IMR-90 (cell line): ENCODE results near the gene CEACAM6. TPM values are rescaled to one million over a fixed set of nuclear protein-coding genes. Genes with fewer than 3 reads are reported as not detected.

Experiments
- ATAC-seq: fragments of 200-7000 bp; cut with Tn5 transposase; 2 replicates; pipeline ENCODE4 v1.9.1; 2020; ENCODE audit warnings: low read depth, mild to moderate bottlenecking, moderate library complexity
- BruUV-seq: library from RNA; stranded (reverse); fragments of 400-500 nt; replicated peaks from 2 replicates; lab custom pipeline; 2021; lab: Mats Ljungman, UMichigan
- CTCF ChIA-PET: fragments of 300-600 bp; formaldehyde crosslinking; extraction: SDS; loops from one replicate; lab custom pipeline; 2021; ENCODE audit warnings: antibody characterized with exemption; lab: Yijun Ruan, JAX
- POLR2A ChIA-PET: fragments of 300-600 bp; sonication (Branson Sonifier 250); formaldehyde crosslinking; loops from one replicate; lab custom pipeline; 2022; ENCODE audit warnings: antibody characterized with exemption; ENCODE audit not compliant: unreplicated experiment; lab: Charles Lee
- DNase-seq: peaks from one replicate; pipeline ENCODE4 v3.0.0; 2013
- H2AFZ ChIP-seq: replicated peaks from 2 replicates; pipeline ENCODE3; 2013; ENCODE audit warnings: low read length, mild to moderate bottlenecking; ENCODE audit not compliant: poor library complexity
- H2AK5ac ChIP-seq: 2 replicates; pipeline ENCODE4 v1.6.1; 2013; ENCODE audit warnings: low read depth, low read length, inconsistent platforms
- H2AK9ac ChIP-seq: replicated peaks from 2 replicates; pipeline ENCODE3; 2013; ENCODE audit warnings: mild to moderate bottlenecking, low read depth, low read length, moderate library complexity; ENCODE audit not compliant: poor library complexity
- H2BK120ac ChIP-seq: 2 replicates; pipeline ENCODE4 v1.6.1; 2013; ENCODE audit warnings: low read depth, low read length, inconsistent platforms
- H2BK15ac ChIP-seq: 3 replicates; pipeline ENCODE4 v1.6.1; 2013; ENCODE audit warnings: low read depth, low read length, inconsistent platforms
- H2BK20ac ChIP-seq: 2 replicates; pipeline ENCODE4 v1.6.1; 2013; ENCODE audit warnings: low read depth, mild to moderate bottlenecking, inconsistent platforms, low read length, moderate library complexity
- H2BK5ac ChIP-seq: 2 replicates; pipeline ENCODE4 v1.6.1; 2013; ENCODE audit warnings: mild to moderate bottlenecking, low read depth, low read length, inconsistent platforms; ENCODE audit not compliant: poor library complexity, severe bottlenecking
- H3K14ac ChIP-seq: replicated peaks from 2 replicates; pipeline ENCODE4 v1.6.1; 2013; ENCODE audit warnings: low read depth, low read length, inconsistent platforms
- H3K18ac ChIP-seq: 2 replicates; pipeline ENCODE4 v1.6.1; 2013; ENCODE audit warnings: low read depth, low read length, control low read depth
- H3K23ac ChIP-seq: 2 replicates; pipeline ENCODE4 v1.6.1; 2013; ENCODE audit warnings: low read depth, low read length, inconsistent platforms
- H3K27ac ChIP-seq: 2 replicates; pipeline ENCODE4 v1.5.1; 2013; ENCODE audit warnings: mild to moderate bottlenecking, control low read depth, low read length; ENCODE audit not compliant: insufficient read depth
- H3K27me3 ChIP-seq: 2 replicates; pipeline ENCODE4 v1.6.1; 2013; ENCODE audit warnings: low read length; ENCODE audit not compliant: control insufficient read depth, insufficient read depth
- H3K36me3 ChIP-seq: 2 replicates; pipeline ENCODE4 v1.6.1; 2013; ENCODE audit warnings: low read length, mixed read lengths; ENCODE audit not compliant: control insufficient read depth, insufficient read depth
- H3K4ac ChIP-seq: 2 replicates; pipeline ENCODE4 v1.6.1; 2013; ENCODE audit warnings: low read depth, low read length, inconsistent platforms
- H3K4me1 ChIP-seq: 2 replicates; pipeline ENCODE4 v1.6.1; 2013; ENCODE audit warnings: low read length, mixed read lengths; ENCODE audit not compliant: control insufficient read depth, insufficient read depth
- H3K4me2 ChIP-seq: 2 replicates; pipeline ENCODE4 v1.6.1; 2013; ENCODE audit warnings: low read depth, mild to moderate bottlenecking, control low read depth, low read length, moderate library complexity
- H3K4me3 ChIP-seq: 2 replicates; pipeline ENCODE4 v1.5.1; 2013; ENCODE audit warnings: low read depth, mild to moderate bottlenecking, control low read depth, low read length, moderate library complexity; ENCODE audit not compliant: insufficient read depth
- H3K56ac ChIP-seq: 2 replicates; pipeline ENCODE4 v1.6.1; 2013; ENCODE audit warnings: low read length, inconsistent platforms; ENCODE audit not compliant: insufficient read depth; ENCODE audit errors: extremely low read depth
- H3K79me1 ChIP-seq, 2 experiments: 2 replicates each; pipeline ENCODE4 v1.6.1; 2013; ENCODE audit warnings: low read length in 2 of 2, inconsistent platforms in 1 of 2, low read depth in 1 of 2
- H3K9ac ChIP-seq: 2 replicates; pipeline ENCODE4 v1.6.1; 2013; ENCODE audit warnings: low read depth, low read length, control low read depth
- H3K9me1 ChIP-seq: 2 replicates; pipeline ENCODE4 v1.6.1; 2013; ENCODE audit warnings: low read length, inconsistent platforms; ENCODE audit not compliant: insufficient read depth
- H3K9me3 ChIP-seq: 2 replicates; pipeline ENCODE4 v1.6.1; 2013; ENCODE audit warnings: low read length; ENCODE audit not compliant: control insufficient read depth, insufficient read depth
- H4K20me1 ChIP-seq: 2 replicates; pipeline ENCODE4 v1.6.1; 2013; ENCODE audit warnings: low read length, inconsistent platforms; ENCODE audit not compliant: insufficient read depth
- H4K5ac ChIP-seq: 2 replicates; pipeline ENCODE4 v1.6.1; 2013; ENCODE audit warnings: mild to moderate bottlenecking, low read depth, low read length, control low read depth
- H4K8ac ChIP-seq, 2 experiments: 2 replicates each; pipeline ENCODE4 v1.6.1; 2013; ENCODE audit warnings: low read depth in 2 of 2, low read length in 2 of 2, control low read depth in 1 of 2, inconsistent platforms in 1 of 2
- H4K91ac ChIP-seq: 2 replicates; pipeline ENCODE4 v1.6.1; 2013; ENCODE audit warnings: low read depth, low read length, inconsistent platforms; ENCODE audit not compliant: insufficient read depth
- BHLHE40 ChIP-seq: fragments of 150-350 bp; IDR thresholded peaks from 2 replicates; pipeline ENCODE4 v1.6.1; 2016; ENCODE audit warnings: mild to moderate bottlenecking, low read depth, low read length
- CEBPB ChIP-seq: IDR thresholded peaks from 2 replicates; pipeline ENCODE4 v1.6.1; 2012; ENCODE audit warnings: low read depth, low read length, improper control_type of control experiment
- CHD1 ChIP-seq: IDR thresholded peaks from 2 replicates; pipeline ENCODE4 v1.6.1; 2012; ENCODE audit warnings: low read depth, low read length, improper control_type of control experiment
- FOS ChIP-seq: fragments of 150-350 bp; IDR thresholded peaks from 2 replicates; pipeline ENCODE4 v1.6.1; 2016; ENCODE audit warnings: low read depth, low read length
- MAFK ChIP-seq: IDR thresholded peaks from 2 replicates; pipeline ENCODE4 v1.6.1; 2012; ENCODE audit warnings: low read depth, low read length, improper control_type of control experiment
- MAZ ChIP-seq: IDR thresholded peaks from 2 replicates; pipeline ENCODE4 v1.6.1; 2012; ENCODE audit warnings: low read depth, mild to moderate bottlenecking, low read length, improper control_type of control experiment, moderate library complexity, borderline replicate concordance
- MXI1 ChIP-seq: IDR thresholded peaks from 2 replicates; pipeline ENCODE4 v1.6.1; 2012; ENCODE audit warnings: low read depth, mild to moderate bottlenecking, low read length, moderate library complexity, borderline replicate concordance
- NFE2L2 ChIP-seq: fragments of 150-350 bp; IDR thresholded peaks from 2 replicates; pipeline ENCODE4 v1.6.1; 2016; ENCODE audit warnings: low read depth, mild to moderate bottlenecking, low read length
- POLR2A ChIP-seq: IDR thresholded peaks from 2 replicates; pipeline ENCODE4 v1.6.1; 2012; ENCODE audit warnings: mild to moderate bottlenecking, low read depth, low read length
- RAD21 ChIP-seq: IDR thresholded peaks from 2 replicates; pipeline ENCODE4 v1.6.1; 2012; ENCODE audit warnings: low read length, improper control_type of control experiment
- RCOR1 ChIP-seq: IDR thresholded peaks from 2 replicates; pipeline ENCODE4 v1.6.1; 2012; ENCODE audit warnings: mild to moderate bottlenecking, low read length, improper control_type of control experiment; ENCODE audit not compliant: insufficient replicate concordance
- RFX5 ChIP-seq: IDR thresholded peaks from 2 replicates; pipeline ENCODE4 v1.8.0; 2012; ENCODE audit warnings: low read depth, mild to moderate bottlenecking, low read length, moderate library complexity
- SMC3 ChIP-seq: fragments of 150-350 bp; IDR thresholded peaks from 2 replicates; pipeline ENCODE4 v1.6.1; 2016; ENCODE audit warnings: low read depth, mild to moderate bottlenecking, antibody characterized with exemption, low read length, moderate library complexity
- WGBS, 2 experiments: methylation state at CpG; one replicate each; pipeline versions ENCODE4 v1.1.5 to v1.1.7; 2013; ENCODE audit warnings: missing lambda C conversion rate in 2 of 2; ENCODE audit not compliant: insufficient read length in 1 of 2; ENCODE audit errors: extremely low coverage in 2 of 2; 5-methylcytosine and 5-hydroxymethylcytosine counted together
- dilution Hi-C: fragments of 300-500 bp; cut with HindIII; formaldehyde crosslinking; loops from one replicate; pipeline ENCODE4 v1.14.3; 2018; ENCODE audit warnings: low sequenced_read_pairs; ENCODE audit not compliant: unreplicated experiment
- in situ Hi-C: fragments of 300-500 bp; cut with MboI; formaldehyde crosslinking; loops from 3 replicates; pipeline ENCODE4 v1.14.3; 2019; ENCODE audit warnings: low sequenced_read_pairs, inconsistent platforms, mixed read lengths
- intact Hi-C: fragments of 100-400 bp; cut with micrococcal nuclease; formaldehyde crosslinking; loops from 2 replicates; pipeline ENCODE4 v1.10.0; 2022
- polyA plus RNA-seq, 3 experiments: library from polyadenylated mRNA; depleted of rRNA; stranded (reverse); fragments of >200 nt; gene quantifications; 2 replicates each; pipeline ENCODE4 v1.2.3, GENCODE V29; 2012; ENCODE audit warnings: low replicate concordance in 1 of 3
- total RNA-seq: library from RNA; depleted of rRNA; stranded (reverse); fragments of >200 nt; gene quantifications from 2 replicates; pipeline ENCODE4 v1.2.3, GENCODE V29; 2012
- TF ChIP-seq, protein P1 (sequence below): fragments of 150-350 bp; IDR thresholded peaks from 2 replicates; pipeline ENCODE4 v1.6.1; 2016; ENCODE audit warnings: low read depth, mild to moderate bottlenecking, low read length, moderate library complexity, borderline replicate concordance
- TF ChIP-seq, protein P2 (sequence below): fragments of 150-350 bp; IDR thresholded peaks from 2 replicates; pipeline ENCODE4 v1.6.1; 2017; ENCODE audit warnings: mild to moderate bottlenecking, antibody characterized with exemption, low read length, low read depth
- TF ChIP-seq, protein P3 (sequence below): conservative IDR thresholded peaks from 2 replicates; pipeline ENCODE4 v1.5.1; 2012; ENCODE audit warnings: mild to moderate bottlenecking, low read depth, low read length, improper control_type of control experiment

The CEACAM6 gene
- total and polyA plus RNA-seq, 2 of the 4 experiments (the other 2 are of a cell fraction) = not detected

DNA sequence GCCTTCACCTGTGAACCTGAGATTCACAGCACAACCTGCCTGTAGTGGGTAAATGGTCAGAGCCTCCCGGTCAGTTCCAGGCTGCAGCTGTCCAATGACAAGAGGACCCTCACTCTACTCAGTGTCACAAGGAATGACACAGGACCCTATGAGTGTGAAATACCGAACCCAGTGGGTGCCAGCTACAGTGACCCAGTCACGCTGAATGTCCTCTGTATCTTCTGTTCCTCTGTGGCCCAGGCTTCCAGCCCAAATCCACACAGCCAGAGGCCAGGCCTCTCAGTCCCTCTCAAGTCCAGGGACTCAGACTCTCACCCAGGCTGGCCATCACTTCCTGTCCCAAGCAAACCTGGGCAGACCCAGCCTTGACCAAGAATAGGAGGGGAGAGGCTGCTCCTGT is 51.8 kb downstream of the CEACAM6 start:
- Histone ChIP-seq H2AK5ac (no peak overlapping the region), H2AK9ac (no peak overlapping the region), H3K79me1 (no peaks in the 10 kb centered on the region), H3K4me2 (no peak overlapping the region), H3K27me3 (no peaks in the 10 kb centered on the region), H3K9ac (no peak overlapping the region), H2BK15ac (no peak overlapping the region), H2BK20ac (no peak overlapping the region), H2BK120ac (no peak overlapping the region), H3K4me1 (no peaks in the 10 kb centered on the region), H2AFZ (no peak overlapping the region), H3K56ac (no peak overlapping the region), H4K8ac (no peak overlapping the region), H4K5ac (no peak overlapping the region), H3K4me3 (no peak overlapping the region), H3K9me3 (no peaks in the 10 kb centered on the region), H3K14ac (no peak overlapping the region), H3K4ac (no peak overlapping the region), H3K27ac (no peak overlapping the region), H4K91ac (no peak overlapping the region), H3K9me1 (no peaks in the 10 kb centered on the region), H3K23ac (no peak overlapping the region), H3K36me3 (no peaks in the 10 kb centered on the region), H4K20me1 (no peaks in the 10 kb centered on the region), H3K18ac (no peak overlapping the region), H2BK5ac (no peak overlapping the region)
- dilution Hi-C loops = no loop called here
- in situ Hi-C loops = no loop called here
- TF ChIP-seq MAFK (no peak), RCOR1 (no peak), CEBPB (no peak), FOS (no peak), RFX5 (no peak), RAD21 (no peak), POLR2A (no peak), MAZ (no peak), MXI1 (no peak), CHD1 (no peak), NFE2L2 (no peak), SMC3 (no peak), BHLHE40 (no peak)
- TF ChIP-seq, protein P1, sequence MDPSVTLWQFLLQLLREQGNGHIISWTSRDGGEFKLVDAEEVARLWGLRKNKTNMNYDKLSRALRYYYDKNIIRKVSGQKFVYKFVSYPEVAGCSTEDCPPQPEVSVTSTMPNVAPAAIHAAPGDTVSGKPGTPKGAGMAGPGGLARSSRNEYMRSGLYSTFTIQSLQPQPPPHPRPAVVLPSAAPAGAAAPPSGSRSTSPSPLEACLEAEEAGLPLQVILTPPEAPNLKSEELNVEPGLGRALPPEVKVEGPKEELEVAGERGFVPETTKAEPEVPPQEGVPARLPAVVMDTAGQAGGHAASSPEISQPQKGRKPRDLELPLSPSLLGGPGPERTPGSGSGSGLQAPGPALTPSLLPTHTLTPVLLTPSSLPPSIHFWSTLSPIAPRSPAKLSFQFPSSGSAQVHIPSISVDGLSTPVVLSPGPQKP = no peak
- TF ChIP-seq, protein P2, sequence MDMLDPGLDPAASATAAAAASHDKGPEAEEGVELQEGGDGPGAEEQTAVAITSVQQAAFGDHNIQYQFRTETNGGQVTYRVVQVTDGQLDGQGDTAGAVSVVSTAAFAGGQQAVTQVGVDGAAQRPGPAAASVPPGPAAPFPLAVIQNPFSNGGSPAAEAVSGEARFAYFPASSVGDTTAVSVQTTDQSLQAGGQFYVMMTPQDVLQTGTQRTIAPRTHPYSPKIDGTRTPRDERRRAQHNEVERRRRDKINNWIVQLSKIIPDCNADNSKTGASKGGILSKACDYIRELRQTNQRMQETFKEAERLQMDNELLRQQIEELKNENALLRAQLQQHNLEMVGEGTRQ = no peak
- TF ChIP-seq, protein P3, sequence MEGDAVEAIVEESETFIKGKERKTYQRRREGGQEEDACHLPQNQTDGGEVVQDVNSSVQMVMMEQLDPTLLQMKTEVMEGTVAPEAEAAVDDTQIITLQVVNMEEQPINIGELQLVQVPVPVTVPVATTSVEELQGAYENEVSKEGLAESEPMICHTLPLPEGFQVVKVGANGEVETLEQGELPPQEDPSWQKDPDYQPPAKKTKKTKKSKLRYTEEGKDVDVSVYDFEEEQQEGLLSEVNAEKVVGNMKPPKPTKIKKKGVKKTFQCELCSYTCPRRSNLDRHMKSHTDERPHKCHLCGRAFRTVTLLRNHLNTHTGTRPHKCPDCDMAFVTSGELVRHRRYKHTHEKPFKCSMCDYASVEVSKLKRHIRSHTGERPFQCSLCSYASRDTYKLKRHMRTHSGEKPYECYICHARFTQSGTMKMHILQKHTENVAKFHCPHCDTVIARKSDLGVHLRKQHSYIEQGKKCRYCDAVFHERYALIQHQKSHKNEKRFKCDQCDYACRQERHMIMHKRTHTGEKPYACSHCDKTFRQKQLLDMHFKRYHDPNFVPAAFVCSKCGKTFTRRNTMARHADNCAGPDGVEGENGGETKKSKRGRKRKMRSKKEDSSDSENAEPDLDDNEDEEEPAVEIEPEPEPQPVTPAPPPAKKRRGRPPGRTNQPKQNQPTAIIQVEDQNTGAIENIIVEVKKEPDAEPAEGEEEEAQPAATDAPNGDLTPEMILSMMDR = no peak
- POLR2A ChIA-PET = no interaction called here
- intact Hi-C loops = no loop called here
- BruUV-seq = no TSS peak
- CTCF ChIA-PET = interaction anchor here (1.1 kb wide), 1 partner anchor 14 kb away, joined by 6 read pairs; no protein-coding TSS in a partner anchor
- ATAC-seq (no peak), DNase-seq (no peak)
- whole genome bisulfite sequencing, 2 experiments = 60% methylated on average over 1 of the region's 3 CpGs; no CpG with 5 or more reads in 1 of the 2 experiments
